Mesendoderm (in vitro differentiated cells): ENCODE results near the gene SLIT3.
A peak's percentile ranks its signal among the peaks of the same experiment; 100 is the strongest.

Experiments used
- DNase-seq: peaks from one replicate; pipeline ENCODE4 v3.0.0; 2013
- H2AK5ac ChIP-seq: 2 replicates; pipeline ENCODE4 v1.6.1; 2013; ENCODE audit warnings: low read length, inconsistent platforms
- H2BK120ac ChIP-seq: 2 replicates; pipeline ENCODE4 v1.6.1; 2013; ENCODE audit warnings: low read depth, mild to moderate bottlenecking, low read length, moderate library complexity, mixed read lengths
- H2BK15ac ChIP-seq: replicated peaks from 2 replicates; pipeline ENCODE4 v1.6.1; 2013; ENCODE audit warnings: low read depth, mild to moderate bottlenecking, moderate library complexity
- H2BK5ac ChIP-seq: 2 replicates; pipeline ENCODE4 v1.6.1; 2013; ENCODE audit warnings: low read length, inconsistent platforms
- H3K18ac ChIP-seq: 2 replicates; pipeline ENCODE4 v1.6.1; 2013; ENCODE audit warnings: mild to moderate bottlenecking, low read length, mixed read lengths
- H3K23ac ChIP-seq: one replicate; pipeline ENCODE4 v1.6.1; 2013; ENCODE audit warnings: low read length
- H3K27ac ChIP-seq: 2 replicates; pipeline ENCODE4 v1.5.1; 2013; ENCODE audit warnings: low read depth, mild to moderate bottlenecking, inconsistent platforms, low read length, moderate library complexity
- H3K27me3 ChIP-seq: 2 replicates; pipeline ENCODE4 v1.6.1; 2013; ENCODE audit warnings: low read length, control low read depth, mild to moderate bottlenecking, inconsistent platforms; ENCODE audit not compliant: insufficient read depth, poor library complexity
- H3K36me3 ChIP-seq: 2 replicates; pipeline ENCODE4 v1.6.1; 2013; ENCODE audit warnings: low read length, inconsistent platforms; ENCODE audit not compliant: control insufficient read depth, insufficient read depth
- H3K4ac ChIP-seq: one replicate; pipeline ENCODE4 v1.6.1; 2013; ENCODE audit warnings: low read depth, mild to moderate bottlenecking, low read length, moderate library complexity
- H3K4me1 ChIP-seq: 2 replicates; pipeline ENCODE4 v1.6.1; 2013; ENCODE audit warnings: low read depth, low read length, inconsistent platforms; ENCODE audit not compliant: control insufficient read depth
- H3K4me2 ChIP-seq: 2 replicates; pipeline ENCODE4 v1.6.1; 2013; ENCODE audit warnings: low read length
- H3K4me3 ChIP-seq: 2 replicates; pipeline ENCODE4 v1.5.1; 2013; ENCODE audit warnings: mild to moderate bottlenecking, low read length
- H3K56ac ChIP-seq: one replicate; pipeline ENCODE4 v1.6.1; 2013; ENCODE audit warnings: low read length
- H3K79me1 ChIP-seq: 2 replicates; pipeline ENCODE4 v1.6.1; 2013; ENCODE audit warnings: low read length, inconsistent platforms
- H3K79me2 ChIP-seq: 2 replicates; pipeline ENCODE4 v1.6.1; 2013; ENCODE audit warnings: mild to moderate bottlenecking, low read length; ENCODE audit not compliant: control insufficient read depth, insufficient read depth
- H3K9ac ChIP-seq: 2 replicates; pipeline ENCODE4 v1.6.1; 2013; ENCODE audit warnings: low read length, inconsistent platforms
- H4K5ac ChIP-seq: one replicate; pipeline ENCODE4 v1.6.1; 2013; ENCODE audit warnings: low read length
- H4K8ac ChIP-seq: one replicate; pipeline ENCODE4 v1.6.1; 2013; ENCODE audit warnings: low read depth, mild to moderate bottlenecking, control low read depth, low read length, moderate library complexity
- WGBS: extraction: QIAGEN DNeasy Blood & Tissue Kit; methylation state at CpG from one replicate; pipeline ENCODE4 v1.1.7; 2013; ENCODE audit warnings: low lambda C conversion rate, missing lambda C conversion rate; ENCODE audit not compliant: insufficient coverage; ENCODE audit errors: extremely low coverage; 5-methylcytosine and 5-hydroxymethylcytosine counted together

SLIT3 gene

GRCh38 chr5:168679515-168679920, 621.4 kb downstream of the SLIT3 start:
- WGBS, result no CpG with 5 or more reads among the region's 9 CpGs

DNA sequence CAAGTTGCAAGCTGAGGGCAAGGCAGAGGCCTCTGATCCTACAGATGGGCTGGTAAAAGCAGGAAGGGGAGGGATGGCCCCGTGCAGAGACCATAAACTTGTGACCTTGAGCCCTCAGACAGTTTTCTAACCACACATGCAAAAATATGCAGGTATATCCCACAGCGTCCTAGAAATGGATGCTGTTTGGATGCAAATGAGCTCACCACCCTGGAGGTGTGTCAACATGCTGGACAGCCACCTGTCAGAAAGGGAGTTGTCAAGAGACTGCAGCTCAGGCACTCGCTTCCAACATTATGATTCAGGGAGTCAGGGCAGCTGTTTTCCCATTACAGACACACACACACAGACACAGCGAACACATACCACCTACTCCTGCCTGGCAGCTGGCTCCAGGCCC, 624.4 kb downstream of the SLIT3 start:
- no peak for DNase-seq
- Histone ChIP-seq H3K27ac (no peak overlapping the region), H3K4me2 (no peak overlapping the region), H3K56ac (no peak overlapping the region), H2BK120ac (no peak overlapping the region), H3K23ac (no peak overlapping the region), H3K4ac (no peak overlapping the region), H4K8ac (no peak overlapping the region), H3K27me3 (no peaks in the 10 kb centered on the region), H3K18ac (no peak overlapping the region), H3K4me1 (peaks cover 2% of the 10 kb centered on the region), H3K9ac (no peak overlapping the region), H3K79me1 (no peaks in the 10 kb centered on the region), H2BK5ac (no peak overlapping the region), H3K79me2 (no peaks in the 10 kb centered on the region), H2AK5ac (no peak overlapping the region), H3K36me3 (no peaks in the 10 kb centered on the region), H3K4me3 (no peak overlapping the region), H4K5ac (no peak overlapping the region), H2BK15ac (no peak overlapping the region)
- WGBS, result no CpG with 5 or more reads among the region's 4 CpGs

More at GRCh38 chr5:168679515-168679920, 621.4 kb downstream of the SLIT3 start:
- peaks cover 2% of the 10 kb centered on the region for H3K4me1 ChIP-seq
- no peak overlapping the region for H4K5ac ChIP-seq
- H3K79me2 ChIP-seq, result no peaks in the 10 kb centered on the region
- H3K4me3 ChIP-seq, result no peak overlapping the region
- peak; percentile 91 for DNase-seq
- no peak overlapping the region for H3K27ac ChIP-seq
- no peak overlapping the region for H2BK15ac ChIP-seq
- H3K36me3 ChIP-seq, result no peaks in the 10 kb centered on the region
- H2AK5ac ChIP-seq, result no peak overlapping the region
- H3K79me1 ChIP-seq, result no peaks in the 10 kb centered on the region
- no peak overlapping the region for H2BK5ac ChIP-seq
- peak overlapping the region; percentile 2 for H3K9ac ChIP-seq
- H3K4me2 ChIP-seq, result no peak overlapping the region
- no peak overlapping the region for H3K23ac ChIP-seq
- no peak overlapping the region for H2BK120ac ChIP-seq
- H3K27me3 ChIP-seq, result no peaks in the 10 kb centered on the region
- no peak overlapping the region for H3K4ac ChIP-seq
- H3K18ac ChIP-seq, result no peak overlapping the region
- no peak overlapping the region for H4K8ac ChIP-seq
- H3K56ac ChIP-seq, result no peak overlapping the region

GRCh38 chr5:168675883-168676408, 625.0 kb downstream of the SLIT3 start:
- Histone ChIP-seq H2BK5ac (no peak overlapping the region), H3K4me3 (no peak overlapping the region), H3K27ac (no peak overlapping the region), H3K9ac (no peak overlapping the region), H2BK15ac (no peak overlapping the region), H2AK5ac (no peak overlapping the region), H3K27me3 (no peaks in the 10 kb centered on the region), H3K18ac (no peak overlapping the region), H3K4me2 (no peak overlapping the region), H4K5ac (no peak overlapping the region), H3K36me3 (no peaks in the 10 kb centered on the region), H4K8ac (no peak overlapping the region), H3K79me2 (no peaks in the 10 kb centered on the region), H2BK120ac (no peak overlapping the region), H3K4ac (no peak overlapping the region), H3K23ac (no peak overlapping the region), H3K79me1 (no peaks in the 10 kb centered on the region), H3K4me1 (peaks cover 2% of the 10 kb centered on the region), H3K56ac (no peak overlapping the region)
- WGBS, result no CpG with 5 or more reads among the region's 2 CpGs
- no peak for DNase-seq

GRCh38 chr5:168674893-168675482, 626.0 kb downstream of the SLIT3 start:
- no CpG with 5 or more reads among the region's 5 CpGs for WGBS
- Histone ChIP-seq H2BK15ac (no peak overlapping the region), H3K79me1 (no peaks in the 10 kb centered on the region), H2AK5ac (no peak overlapping the region), H3K23ac (no peak overlapping the region), H4K5ac (no peak overlapping the region), H3K79me2 (no peaks in the 10 kb centered on the region), H2BK5ac (no peak overlapping the region), H3K36me3 (no peaks in the 10 kb centered on the region), H3K4ac (no peak overlapping the region), H3K4me3 (no peak overlapping the region), H3K4me1 (peaks cover 2% of the 10 kb centered on the region), H2BK120ac (no peak overlapping the region), H3K4me2 (no peak overlapping the region), H3K27me3 (no peaks in the 10 kb centered on the region), H3K18ac (no peak overlapping the region), H3K9ac (no peak overlapping the region), H4K8ac (no peak overlapping the region), H3K27ac (no peak overlapping the region), H3K56ac (no peak overlapping the region)
- peak; percentile 92 for DNase-seq

GRCh38 chr5:168672888-168673287, 628.1 kb downstream of the SLIT3 start:
- no peak overlapping the region for H2BK15ac ChIP-seq
- no peak overlapping the region for H2AK5ac ChIP-seq
- no peak for DNase-seq
- no peak overlapping the region for H3K56ac ChIP-seq
- no peak overlapping the region for H4K5ac ChIP-seq
- WGBS, result no CpG with 5 or more reads among the region's 4 CpGs
- no peak overlapping the region for H3K23ac ChIP-seq
- H3K79me1 ChIP-seq, result no peaks in the 10 kb centered on the region
- no peaks in the 10 kb centered on the region for H3K36me3 ChIP-seq
- no peak overlapping the region for H3K9ac ChIP-seq
- H3K4me2 ChIP-seq, result no peak overlapping the region
- H3K27me3 ChIP-seq, result no peaks in the 10 kb centered on the region
- no peaks in the 10 kb centered on the region for H3K79me2 ChIP-seq
- H3K4ac ChIP-seq, result no peak overlapping the region
- H4K8ac ChIP-seq, result no peak overlapping the region
- no peak overlapping the region for H3K27ac ChIP-seq
- peaks cover 2% of the 10 kb centered on the region for H3K4me1 ChIP-seq
- no peak overlapping the region for H3K4me3 ChIP-seq
- no peak overlapping the region for H2BK120ac ChIP-seq
- H2BK5ac ChIP-seq, result no peak overlapping the region
- H3K18ac ChIP-seq, result no peak overlapping the region

DNA sequence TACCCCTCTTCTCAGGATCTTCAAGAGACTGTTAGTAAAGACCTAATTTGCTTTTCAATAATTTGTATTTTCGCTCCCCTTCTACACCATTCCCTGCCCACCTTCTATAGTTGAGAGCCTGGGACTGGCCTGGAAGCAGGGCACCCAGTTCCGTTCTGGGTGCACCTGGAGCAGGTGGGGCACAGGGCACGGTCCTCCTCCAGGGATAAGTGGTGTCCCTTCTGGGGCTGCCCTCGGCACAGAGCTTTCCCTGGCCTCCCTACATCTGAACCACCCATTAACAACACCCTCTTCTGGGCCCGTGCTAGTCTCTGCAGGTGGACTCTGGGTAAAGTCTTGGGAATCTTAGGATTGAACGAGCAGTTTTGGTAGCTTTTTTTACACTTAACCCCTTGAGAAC, 628.9 kb downstream of the SLIT3 start:
- Histone ChIP-seq H4K5ac (no peak overlapping the region), H3K36me3 (no peaks in the 10 kb centered on the region), H2BK120ac (no peak overlapping the region), H3K79me2 (no peaks in the 10 kb centered on the region), H2BK15ac (no peak overlapping the region), H4K8ac (no peak overlapping the region), H3K4me1 (peaks cover 2% of the 10 kb centered on the region), H3K4me3 (no peak overlapping the region), H3K4ac (no peak overlapping the region), H3K9ac (no peak overlapping the region), H3K23ac (no peak overlapping the region), H3K4me2 (no peak overlapping the region), H3K18ac (no peak overlapping the region), H3K27ac (no peak overlapping the region), H3K56ac (no peak overlapping the region), H3K27me3 (no peaks in the 10 kb centered on the region), H3K79me1 (no peaks in the 10 kb centered on the region), H2AK5ac (no peak overlapping the region), H2BK5ac (no peak overlapping the region)
- no peak for DNase-seq
- no CpG with 5 or more reads among the region's 6 CpGs for WGBS
